Spleen (tissue), 7 donors: ENCODE data around the gene CACNB1.

Experiments
- POLR2A ChIP-seq, 3 donors: fragments of 450-650 bp; IDR thresholded peaks; one replicate each; pipeline ENCODE4 v1.5.1; 2017; ENCODE audit warnings: antibody characterized with exemption in 3 of 3, mild to moderate bottlenecking in 1 of 3
- POLR2AphosphoS5 ChIP-seq, 3 donors: sonication (generic); formaldehyde crosslinking; IDR thresholded peaks; one replicate each; pipeline ENCODE4 v1.5.1; 2017; ENCODE audit warnings: antibody characterized with exemption in 3 of 3
- TF ChIP-seq, protein P1 (sequence below), 11 experiments: fragments of 200-600 bp in 7 of 11; fragments of 450-650 bp in 4 of 11; sonication (generic) in 4 of 11; IDR thresholded peaks in 8 of 11; conservative IDR thresholded peaks in 3 of 11; 1 replicate in 7 of 11; 2 replicates in 4 of 11; pipeline versions ENCODE4 v1.4.0 to v1.8.0; 2016 to 2021; ENCODE audit warnings: antibody characterized with exemption in 11 of 11, inconsistent platforms in 4 of 11, mild to moderate bottlenecking in 1 of 11
- donor health status: DM: no; HTN: no; CAD: no; lungs with moderate emphysema.
- donor health status: DM: no; HTN: no; CAD: no.
- donor health status: DM: no; HTN: no; CAD: no.

- TF ChIP-seq, protein P1, sequence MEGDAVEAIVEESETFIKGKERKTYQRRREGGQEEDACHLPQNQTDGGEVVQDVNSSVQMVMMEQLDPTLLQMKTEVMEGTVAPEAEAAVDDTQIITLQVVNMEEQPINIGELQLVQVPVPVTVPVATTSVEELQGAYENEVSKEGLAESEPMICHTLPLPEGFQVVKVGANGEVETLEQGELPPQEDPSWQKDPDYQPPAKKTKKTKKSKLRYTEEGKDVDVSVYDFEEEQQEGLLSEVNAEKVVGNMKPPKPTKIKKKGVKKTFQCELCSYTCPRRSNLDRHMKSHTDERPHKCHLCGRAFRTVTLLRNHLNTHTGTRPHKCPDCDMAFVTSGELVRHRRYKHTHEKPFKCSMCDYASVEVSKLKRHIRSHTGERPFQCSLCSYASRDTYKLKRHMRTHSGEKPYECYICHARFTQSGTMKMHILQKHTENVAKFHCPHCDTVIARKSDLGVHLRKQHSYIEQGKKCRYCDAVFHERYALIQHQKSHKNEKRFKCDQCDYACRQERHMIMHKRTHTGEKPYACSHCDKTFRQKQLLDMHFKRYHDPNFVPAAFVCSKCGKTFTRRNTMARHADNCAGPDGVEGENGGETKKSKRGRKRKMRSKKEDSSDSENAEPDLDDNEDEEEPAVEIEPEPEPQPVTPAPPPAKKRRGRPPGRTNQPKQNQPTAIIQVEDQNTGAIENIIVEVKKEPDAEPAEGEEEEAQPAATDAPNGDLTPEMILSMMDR (IDR thresholded peaks at IDR 0.05 in 8 of 11, conservative IDR thresholded peaks at IDR 0.05 in 3 of 11), result no peak
- TF ChIP-seq POLR2A (IDR thresholded peaks at IDR 0.05) (no peak), POLR2AphosphoS5 (IDR thresholded peaks at IDR 0.05) (no peak)
Observed at GRCh38 chr17:39130205-39130604, 67.3 kb downstream of the CACNB1 start.
